CD4-positive, alpha-beta memory T cell (primary cell): ENCODE measurements around the gene STX1A. TPM values are rescaled to one million over a fixed set of nuclear protein-coding genes. Genes with fewer than 3 reads are reported as not detected.

ENCODE experiments used
- CTCF ChIA-PET: fragments of 350-600 bp; sonication (Branson Sonifier 250); formaldehyde crosslinking; loops from one replicate; lab custom pipeline; 2021; ENCODE audit warnings: inconsistent platforms; ENCODE audit not compliant: partially characterized antibody; lab: Charles Lee
- POLR2A ChIA-PET: fragments of 350-600 bp; sonication (Branson Sonifier 250); formaldehyde crosslinking; loops from one replicate; lab custom pipeline; 2021; ENCODE audit not compliant: partially characterized antibody; lab: Charles Lee
- DNase-seq, 5 donors: peaks; one replicate each; pipeline versions ENCODE4 v3.0.0 to v3.0.0-alpha.2; 2020 to 2022; ENCODE audit warnings: mixed read lengths in 1 of 5
- H3K27ac ChIP-seq: one replicate; pipeline ENCODE4 v1.7.0; 2013; ENCODE audit warnings: low read depth, low read length
- H3K27me3 ChIP-seq: 2 replicates; pipeline ENCODE4 v1.7.0; 2013; ENCODE audit warnings: mild to moderate bottlenecking, low read length, moderate library complexity; ENCODE audit not compliant: insufficient read depth
- H3K36me3 ChIP-seq: 2 replicates; pipeline ENCODE4 v1.7.0; 2013; ENCODE audit warnings: mild to moderate bottlenecking, low read length, moderate library complexity; ENCODE audit not compliant: insufficient read depth
- H3K4me1 ChIP-seq: 2 replicates; pipeline ENCODE4 v1.7.0; 2013; ENCODE audit warnings: mild to moderate bottlenecking, low read length, moderate library complexity; ENCODE audit not compliant: insufficient read depth
- H3K4me3 ChIP-seq, 2 donors: one replicate each; pipeline ENCODE4 v1.7.0; 2013; ENCODE audit warnings: low read length in 2 of 2, mild to moderate bottlenecking in 1 of 2
- H3K9me3 ChIP-seq, 2 donors: one replicate each; pipeline ENCODE4 v1.7.0; 2013; ENCODE audit warnings: low read length in 2 of 2, control low read depth in 1 of 2; ENCODE audit not compliant: control insufficient read depth in 1 of 2
- H3K27ac Mint-ChIP-seq, 7 donors: one replicate each; pipeline ENCODE4 v1.8.0; 2020 to 2021; ENCODE audit warnings: mixed read lengths in 7 of 7, mild to moderate bottlenecking in 6 of 7, inconsistent platforms in 3 of 7, moderate library complexity in 3 of 7
- H3K27me3 Mint-ChIP-seq, 2 donors: one replicate each; pipeline ENCODE4 v1.8.0; 2020 to 2021; ENCODE audit warnings: mixed read lengths in 2 of 2
- H3K36me3 Mint-ChIP-seq, 2 donors: one replicate each; pipeline ENCODE4 v1.8.0; 2020 to 2021; ENCODE audit warnings: mixed read lengths in 2 of 2, inconsistent platforms in 1 of 2, mild to moderate bottlenecking in 1 of 2
- H3K4me1 Mint-ChIP-seq, 4 donors: one replicate each; pipeline ENCODE4 v1.8.0; 2020 to 2021; ENCODE audit warnings: mixed read lengths in 4 of 4, mild to moderate bottlenecking in 1 of 4
- H3K4me3 Mint-ChIP-seq, 8 donors: one replicate each; pipeline ENCODE4 v1.8.0; 2020 to 2021; ENCODE audit warnings: mixed read lengths in 8 of 8, mild to moderate bottlenecking in 7 of 8, moderate library complexity in 6 of 8, inconsistent platforms in 3 of 8
- H3K9me3 Mint-ChIP-seq, 8 donors: one replicate each; pipeline ENCODE4 v1.8.0; 2020 to 2021; ENCODE audit warnings: mixed read lengths in 8 of 8, mild to moderate bottlenecking in 5 of 8, inconsistent platforms in 3 of 8, moderate library complexity in 1 of 8
- intact Hi-C: fragments of 100-400 bp; cut with micrococcal nuclease; formaldehyde crosslinking; loops from one replicate; pipeline ENCODE4 v1.15.1; 2023
- polyA plus RNA-seq, 2 donors: library from polyadenylated mRNA; unstranded; fragments of 300-500 nt; fragmentation: Illumina TruSeq; gene quantifications; one replicate each; pipeline ENCODE4 v1.2.3, GENCODE V29; 2021
- total RNA-seq, 2 experiments: library from RNA; stranded (reverse); gene quantifications; one replicate each; pipeline ENCODE4 v1.2.3, GENCODE V29; 2021

STX1A gene
- total RNA-seq (1 to 10 TPM; 7.5 to 8.3 TPM), polyA plus RNA-seq (1 to 10 TPM; 1.2 to 3.3 TPM)

GRCh38 chr7:73718905-73719805, at the start of gene STX1A:
Gene STX1A, minus strand, starts transcription at chr7:73719669. Its CDS starts 38 bp downstream, at chr7:73719631.
- no peaks in the 10 kb centered on the region for H3K9me3 Mint-ChIP-seq

GRCh38 chr7:73768641-73769480, 49.4 kb upstream of the STX1A start:
- Mint-ChIP-seq H3K27ac (no peak overlapping the region), H3K9me3 (peaks cover 0 to 5% (median 0%) of the 10 kb centered on the region in 8 donors), H3K36me3 (no peaks in the 10 kb centered on the region), H3K27me3 (peaks cover 29 to 36% of the 10 kb centered on the region in 2 donors), H3K4me1 (peaks cover 3 to 9% (median 4%) of the 10 kb centered on the region in 4 donors), H3K4me3 (no peak overlapping the region)
- Histone ChIP-seq H3K27me3 (no peaks in the 10 kb centered on the region), H3K27ac (no peak overlapping the region), H3K4me3 (no peak overlapping the region), H3K9me3 (no peaks in the 10 kb centered on the region), H3K4me1 (peaks cover 9% of the 10 kb centered on the region), H3K36me3 (no peaks in the 10 kb centered on the region)
- DNase-seq, result no peak
- intact Hi-C loops, result no loop called here
- ChIA-PET POLR2A (no interaction called here), CTCF (no interaction called here)

More at GRCh38 chr7:73718905-73719805, at the start of gene STX1A:
- ChIA-PET POLR2A (interaction anchor here (1.2 to 2.1 kb wide), 3 partner anchors 13 to 20 kb away, joined by 3 to 10 read pairs (median 7); partner anchors contain the start of gene ABHD11), CTCF (interaction anchor here (1.2 to 1.3 kb wide), 2 partner anchors 16 to 104 kb away, joined by 3 to 8 read pairs; no protein-coding TSS in a partner anchor)
- no peaks in the 10 kb centered on the region for H3K27me3 Mint-ChIP-seq
- peaks cover 13 to 29% (median 20%) of the 10 kb centered on the region in 4 donors for H3K4me1 Mint-ChIP-seq
- Histone ChIP-seq H3K9me3 (no peaks in the 10 kb centered on the region), H3K27ac (peak within 1 kb of the TSS; percentile 46), H3K4me3 (peak within 1 kb of the TSS; percentile 65 to 76), H3K36me3 (no peaks in the 10 kb centered on the region), H3K27me3 (no peaks in the 10 kb centered on the region), H3K4me1 (peaks cover 34% of the 10 kb centered on the region)
- H3K4me3 Mint-ChIP-seq, result peak within 1 kb of the TSS; percentile 84 to 92 (median 91)
- intact Hi-C loops, result loop anchor here (1.0 to 5.0 kb wide), 3 partner anchors 19 to 52 kb away; partner anchors contain the start of genes ABHD11, BUD23, DNAJC30 and VPS37D
- H3K27ac Mint-ChIP-seq, result peak within 1 kb of the TSS in 5 of 7 donors; percentile 68 to 90 (median 72)
- DNase-seq, result peak; percentile 65 to 78 (median 71)
- H3K36me3 Mint-ChIP-seq, result no peaks in the 10 kb centered on the region

GRCh38 chr7:73766556-73767229, 47.2 kb upstream of the STX1A start:
- Mint-ChIP-seq H3K36me3 (no peaks in the 10 kb centered on the region), H3K27me3 (peaks cover 24 to 25% of the 10 kb centered on the region in 2 donors), H3K27ac (peak overlapping the region in 1 of 7 donors; percentile 76), H3K4me3 (no peak overlapping the region), H3K9me3 (peaks cover 0 to 5% (median 0%) of the 10 kb centered on the region in 8 donors), H3K4me1 (peaks cover 3 to 9% (median 4%) of the 10 kb centered on the region in 4 donors)
- Histone ChIP-seq H3K4me1 (peaks cover 9% of the 10 kb centered on the region), H3K27me3 (no peaks in the 10 kb centered on the region), H3K4me3 (no peak overlapping the region), H3K36me3 (no peaks in the 10 kb centered on the region), H3K27ac (no peak overlapping the region), H3K9me3 (no peaks in the 10 kb centered on the region)
- intact Hi-C loops, result no loop called here
- ChIA-PET POLR2A (no interaction called here), CTCF (no interaction called here)
- no peak for DNase-seq

GRCh38 chr7:73762659-73762999, 43.2 kb upstream of the STX1A start:
- no peak overlapping the region for H3K4me3 Mint-ChIP-seq
- Histone ChIP-seq H3K36me3 (no peaks in the 10 kb centered on the region), H3K9me3 (no peaks in the 10 kb centered on the region), H3K27ac (no peak overlapping the region), H3K4me1 (no peaks in the 10 kb centered on the region), H3K27me3 (no peaks in the 10 kb centered on the region), H3K4me3 (no peak overlapping the region)
- ChIA-PET POLR2A (no interaction called here), CTCF (no interaction called here)
- H3K4me1 Mint-ChIP-seq, result no peaks in the 10 kb centered on the region
- H3K27ac Mint-ChIP-seq, result no peak overlapping the region
- no peaks in the 10 kb centered on the region for H3K36me3 Mint-ChIP-seq
- H3K27me3 Mint-ChIP-seq, result peaks cover 8% of the 10 kb centered on the region in 2 donors
- H3K9me3 Mint-ChIP-seq, result peaks cover 0 to 3% (median 0%) of the 10 kb centered on the region in 8 donors
- intact Hi-C loops, result no loop called here
- DNase-seq, result no peak

GRCh38 chr7:73761854-73762658, 42.6 kb upstream of the STX1A start:
- ChIA-PET POLR2A (no interaction called here), CTCF (no interaction called here)
- H3K27me3 ChIP-seq, result no peaks in the 10 kb centered on the region
- Mint-ChIP-seq H3K27ac (no peak overlapping the region), H3K36me3 (no peaks in the 10 kb centered on the region), H3K4me1 (no peaks in the 10 kb centered on the region), H3K4me3 (no peak overlapping the region), H3K9me3 (peaks cover 0 to 3% (median 0%) of the 10 kb centered on the region in 8 donors), H3K27me3 (peaks cover 4 to 7% of the 10 kb centered on the region in 2 donors)
- no peak for DNase-seq
- no peaks in the 10 kb centered on the region for H3K36me3 ChIP-seq
- no peaks in the 10 kb centered on the region for H3K4me1 ChIP-seq
- intact Hi-C loops, result no loop called here
- H3K4me3 ChIP-seq, result no peak overlapping the region
- no peak overlapping the region for H3K27ac ChIP-seq
- no peaks in the 10 kb centered on the region for H3K9me3 ChIP-seq

GRCh38 chr7:73758581-73759138, 39.2 kb upstream of the STX1A start:
- no peak overlapping the region for H3K27ac Mint-ChIP-seq
- POLR2A ChIA-PET, result no interaction called here

More at GRCh38 chr7:73758581-73759138, 39.2 kb upstream of the STX1A start:
- Histone ChIP-seq H3K36me3 (no peaks in the 10 kb centered on the region), H3K27ac (no peak overlapping the region), H3K27me3 (no peaks in the 10 kb centered on the region), H3K4me1 (no peaks in the 10 kb centered on the region), H3K9me3 (no peaks in the 10 kb centered on the region), H3K4me3 (no peak overlapping the region)
- H3K27me3 Mint-ChIP-seq, result peaks cover 0 to 2% of the 10 kb centered on the region in 2 donors
- CTCF ChIA-PET, result no interaction called here
- no peak overlapping the region for H3K4me3 Mint-ChIP-seq
- H3K36me3 Mint-ChIP-seq, result no peaks in the 10 kb centered on the region
- no peaks in the 10 kb centered on the region for H3K4me1 Mint-ChIP-seq
- no peak for DNase-seq
- H3K9me3 Mint-ChIP-seq, result no peaks in the 10 kb centered on the region
- intact Hi-C loops, result no loop called here
